ENCODE measurements around the gene SEPTIN1. TPM values are rescaled to one million over a fixed set of nuclear protein-coding genes. Genes with fewer than 3 reads are reported as not detected.

Gene SEPTIN1
- total RNA-seq, 1 experiment from 2014 or later = 0.34 TPM

DNA sequence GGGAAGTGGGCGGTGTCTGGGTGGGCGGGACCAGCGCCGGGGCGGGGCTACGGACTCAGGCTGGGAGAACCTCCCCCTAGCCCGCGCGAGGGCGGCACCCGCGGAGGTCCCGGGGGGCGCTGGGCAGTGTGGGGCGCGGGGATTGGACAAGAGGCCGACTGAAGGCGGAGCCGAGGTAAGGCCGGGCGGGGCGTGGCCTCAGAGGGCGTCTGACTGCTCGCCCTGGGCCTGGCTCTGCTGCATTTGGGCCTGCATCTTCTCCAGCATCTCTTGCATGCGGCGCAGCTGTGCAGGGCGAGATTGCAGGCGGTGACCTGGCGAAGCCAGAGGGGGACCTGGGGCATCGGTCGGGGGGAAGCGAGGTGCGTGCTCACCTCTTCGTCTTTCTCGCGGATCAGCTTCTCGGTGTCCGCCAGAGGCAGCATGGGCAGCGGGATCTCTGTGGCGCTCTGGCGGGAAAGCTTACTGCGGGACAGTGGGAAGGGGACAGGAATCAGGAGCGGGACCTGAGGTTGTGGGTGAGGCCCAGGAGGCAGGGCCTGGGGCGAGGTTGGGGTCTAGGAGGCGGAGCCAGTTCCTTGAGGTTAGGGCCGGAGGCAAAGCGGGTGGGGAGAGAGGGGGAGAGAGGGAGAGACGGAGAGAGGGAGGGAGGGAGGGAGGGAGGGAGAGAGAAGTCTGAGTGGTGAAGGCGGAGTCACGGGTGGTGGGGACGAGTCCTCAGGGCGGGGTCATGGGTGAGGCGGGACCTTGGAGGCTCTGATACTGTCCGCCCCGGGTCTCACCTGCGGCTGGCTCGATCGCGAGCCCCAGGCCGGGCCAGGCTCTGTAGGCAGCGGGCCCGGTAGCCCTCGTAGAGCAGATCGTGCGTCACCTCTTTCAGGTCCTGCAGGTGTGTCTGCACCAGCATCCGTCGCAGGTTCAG is 3.9 kb downstream of the SEPTIN1 start:
- POLR2A ChIA-PET = interaction anchor here (0.6 kb wide), 2 partner anchors 23 to 39 kb away, joined by 3 to 4 read pairs; no protein-coding TSS in a partner anchor
- Histone ChIP-seq H3K4me3 (ENCODE audit: low read depth, low read length) (peak overlapping the region; percentile 79), H3K9me3 (no peaks in the 10 kb centered on the region), H3K27me3 (replicated peaks; ENCODE audit: control insufficient read depth, insufficient read depth, low read length) (no peaks in the 10 kb centered on the region), H3K4me1 (peaks cover 18% of the 10 kb centered on the region), H3K36me3 (ENCODE audit: control insufficient read depth, insufficient read depth, low read length) (no peaks in the 10 kb centered on the region)
- CTCF ChIA-PET = interaction anchor here (0.6 to 1.4 kb wide), 2 partner anchors 16 to 266 kb away, joined by 3 to 7 read pairs; partner anchors contain the start of gene ZNF48
- peaks cover 13% of the 10 kb centered on the region for H3K4me1 Mint-ChIP-seq (ENCODE audit: low read depth, unreplicated experiment)
- no peaks in the 10 kb centered on the region for H3K9me3 Mint-ChIP-seq (ENCODE audit: unreplicated experiment)
- no peaks in the 10 kb centered on the region for H3K27me3 Mint-ChIP-seq (ENCODE audit: insufficient read depth, unreplicated experiment)
- DNase-seq = peak; percentile 97 to 98
- peaks cover 26% of the 10 kb centered on the region for H3K36me3 Mint-ChIP-seq (ENCODE audit: insufficient read depth, unreplicated experiment)
- intact Hi-C loops (cut with micrococcal nuclease; ENCODE audit: unreplicated experiment) = loop anchor here (1.0 to 2.0 kb wide), 3 partner anchors 16 to 314 kb away; partner anchors contain the start of genes ALDOA and ZNF48
- peak overlapping the region; percentile 87 for H3K4me3 Mint-ChIP-seq (ENCODE audit: unreplicated experiment)
- no TSS peak for BruUV-seq (replicated peaks)
- peak overlapping the region; percentile 98 for H3K27ac Mint-ChIP-seq (ENCODE audit: unreplicated experiment)
- TF ChIP-seq CTCF (IDR thresholded peaks at IDR 0.05; ENCODE audit: insufficient read depth in 1 of 2, low read depth in 1 of 2, low read length in 1 of 2, severe bottlenecking in 1 of 2, unreplicated experiment in 1 of 2) = no peak

- H3K27me3 Mint-ChIP-seq (ENCODE audit: insufficient read depth, unreplicated experiment) = no peaks in the 10 kb centered on the region
- intact Hi-C loops (cut with micrococcal nuclease; ENCODE audit: unreplicated experiment) = loop anchor here (1.0 to 2.0 kb wide), 3 partner anchors 17 to 313 kb away; partner anchors contain the start of genes ALDOA and ZNF48
- ChIA-PET CTCF (interaction anchor here (0.6 to 1.4 kb wide), 3 partner anchors 17 to 266 kb away, joined by 3 to 7 read pairs (median 3); partner anchors contain the start of gene ZNF48), POLR2A (interaction anchor here (0.6 kb wide), 3 partner anchors 24 to 428 kb away, joined by 3 to 6 read pairs (median 4); no protein-coding TSS in a partner anchor)
- DNase-seq = peak; percentile 91 to 95
- no peaks in the 10 kb centered on the region for H3K27me3 ChIP-seq (replicated peaks; ENCODE audit: control insufficient read depth, insufficient read depth, low read length)
- H3K9me3 Mint-ChIP-seq (ENCODE audit: unreplicated experiment) = no peaks in the 10 kb centered on the region
- H3K4me1 Mint-ChIP-seq (ENCODE audit: low read depth, unreplicated experiment) = peaks cover 15% of the 10 kb centered on the region
- no TSS peak for BruUV-seq (replicated peaks)
- peak overlapping the region; percentile 79 for H3K4me3 ChIP-seq (ENCODE audit: low read depth, low read length)
- H3K36me3 ChIP-seq (ENCODE audit: control insufficient read depth, insufficient read depth, low read length) = no peaks in the 10 kb centered on the region
- H3K4me3 Mint-ChIP-seq (ENCODE audit: unreplicated experiment) = peak overlapping the region; percentile 87
- peaks cover 18% of the 10 kb centered on the region for H3K4me1 ChIP-seq
- H3K9me3 ChIP-seq = no peaks in the 10 kb centered on the region
- H3K36me3 Mint-ChIP-seq (ENCODE audit: insufficient read depth, unreplicated experiment) = peaks cover 26% of the 10 kb centered on the region
- H3K27ac Mint-ChIP-seq (ENCODE audit: unreplicated experiment) = peak overlapping the region; percentile 98
- no peak for TF ChIP-seq CTCF (IDR thresholded peaks at IDR 0.05; ENCODE audit: insufficient read depth in 1 of 2, low read depth in 1 of 2, low read length in 1 of 2, severe bottlenecking in 1 of 2, unreplicated experiment in 1 of 2)
These were observed 4.5 kb downstream of the SEPTIN1 start for GRCh38 chr16:30377812-30378235.

Measured in Caco-2 (cell line).